ENCODE data around the gene GNG7.
"Not testable (repeated sequence)": the region's sequence is repeated elsewhere in the genome, so short reads cannot be mapped to it uniquely, and the experiment has no call there.

DNA sequence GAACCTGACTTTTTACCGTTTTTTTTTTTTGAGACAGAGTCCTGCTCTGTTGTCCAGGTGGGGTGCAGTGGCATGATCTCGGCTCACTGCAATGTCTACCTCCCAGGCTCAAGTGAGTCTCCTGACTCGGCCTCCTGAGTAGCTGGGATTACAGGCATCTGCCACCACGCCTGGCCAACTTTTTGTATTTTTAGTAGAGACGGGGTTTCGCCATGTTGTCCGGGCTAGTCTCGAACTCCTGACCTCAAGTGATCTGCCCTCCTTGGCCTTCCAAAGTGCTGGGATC, 232.6 kb downstream of the GNG7 start:
- TF ChIP-seq, protein P1, sequence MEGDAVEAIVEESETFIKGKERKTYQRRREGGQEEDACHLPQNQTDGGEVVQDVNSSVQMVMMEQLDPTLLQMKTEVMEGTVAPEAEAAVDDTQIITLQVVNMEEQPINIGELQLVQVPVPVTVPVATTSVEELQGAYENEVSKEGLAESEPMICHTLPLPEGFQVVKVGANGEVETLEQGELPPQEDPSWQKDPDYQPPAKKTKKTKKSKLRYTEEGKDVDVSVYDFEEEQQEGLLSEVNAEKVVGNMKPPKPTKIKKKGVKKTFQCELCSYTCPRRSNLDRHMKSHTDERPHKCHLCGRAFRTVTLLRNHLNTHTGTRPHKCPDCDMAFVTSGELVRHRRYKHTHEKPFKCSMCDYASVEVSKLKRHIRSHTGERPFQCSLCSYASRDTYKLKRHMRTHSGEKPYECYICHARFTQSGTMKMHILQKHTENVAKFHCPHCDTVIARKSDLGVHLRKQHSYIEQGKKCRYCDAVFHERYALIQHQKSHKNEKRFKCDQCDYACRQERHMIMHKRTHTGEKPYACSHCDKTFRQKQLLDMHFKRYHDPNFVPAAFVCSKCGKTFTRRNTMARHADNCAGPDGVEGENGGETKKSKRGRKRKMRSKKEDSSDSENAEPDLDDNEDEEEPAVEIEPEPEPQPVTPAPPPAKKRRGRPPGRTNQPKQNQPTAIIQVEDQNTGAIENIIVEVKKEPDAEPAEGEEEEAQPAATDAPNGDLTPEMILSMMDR (IDR thresholded peaks at IDR 0.05; ENCODE audit: insufficient read depth, low read depth, low read length) = not testable (repeated sequence)
- not testable (repeated sequence) for TF ChIP-seq EZH2 (IDR thresholded peaks at IDR 0.05; ENCODE audit: insufficient read depth, low read length)

Data from astrocyte (in vitro differentiated cells and primary cell).